Dermis blood vessel endothelial cell (primary cell): ENCODE results near the gene TRABD2B. TPM values are rescaled to one million over a fixed set of nuclear protein-coding genes. Genes with fewer than 3 reads are reported as not detected.

ENCODE experiments used
- DNase-seq: peaks from one replicate; pipeline ENCODE4 v3.0.0; 2010
- total RNA-seq: library from RNA; depleted of rRNA; stranded (reverse); fragments of >200 nt; gene quantifications from 2 replicates; pipeline ENCODE4 v1.2.3, GENCODE V29; 2014

Gene TRABD2B
- total RNA-seq, 1 donor from 2014 or later = not detected

- DNase-seq = no peak
Observed at GRCh38 chr1:47875036-47875435, 122.1 kb downstream of the TRABD2B start.

- DNase-seq = no peak
Observed at GRCh38 chr1:47873337-47873736, 123.8 kb downstream of the TRABD2B start.

GRCh38 chr1:47872886-47873285, 124.3 kb downstream of the TRABD2B start:
- DNase-seq = no peak

- peak; percentile 36 for DNase-seq
Observed at GRCh38 chr1:47871799-47872353, 125.3 kb downstream of the TRABD2B start.

- DNase-seq = peak; percentile 2
Observed at GRCh38 chr1:47870946-47871676, 126.1 kb downstream of the TRABD2B start.

- no peak for DNase-seq
Observed at GRCh38 chr1:47870480-47870879, 126.7 kb downstream of the TRABD2B start.

GRCh38 chr1:47868348-47868676, 128.9 kb downstream of the TRABD2B start:
- DNase-seq = no peak

GRCh38 chr1:47867438-47868347, 129.5 kb downstream of the TRABD2B start:
- DNase-seq = no peak

- no peak for DNase-seq
Observed at GRCh38 chr1:47866601-47867437, 130.4 kb downstream of the TRABD2B start.

- DNase-seq = no peak
Observed at GRCh38 chr1:47865881-47866535, 131.2 kb downstream of the TRABD2B start.

GRCh38 chr1:47859092-47859743, 138.0 kb downstream of the TRABD2B start:
- no peak for DNase-seq

GRCh38 chr1:47856996-47857395, 140.2 kb downstream of the TRABD2B start:
- no peak for DNase-seq

- DNase-seq = no peak
Observed at GRCh38 chr1:47855230-47855629, 142.0 kb downstream of the TRABD2B start.

GRCh38 chr1:47854552-47855144, 142.5 kb downstream of the TRABD2B start:
- DNase-seq = no peak

GRCh38 chr1:47853852-47854251, 143.3 kb downstream of the TRABD2B start:
- DNase-seq = no peak

GRCh38 chr1:47853059-47853458, 144.1 kb downstream of the TRABD2B start:
- DNase-seq = no peak

GRCh38 chr1:47852006-47852718, 145.0 kb downstream of the TRABD2B start:
- DNase-seq = no peak

- no peak for DNase-seq
Observed at GRCh38 chr1:47850451-47850850, 146.7 kb downstream of the TRABD2B start.

- no peak for DNase-seq
Observed at GRCh38 chr1:47849591-47850261, 147.5 kb downstream of the TRABD2B start.

GRCh38 chr1:47849005-47849521, 148.1 kb downstream of the TRABD2B start:
- no peak for DNase-seq
